ENCODE data around the gene C2CD3. TPM values are rescaled to one million over a fixed set of nuclear protein-coding genes. Genes with fewer than 3 reads are reported as not detected.

Gene C2CD3
- total RNA-seq, 1 experiment from 2014 or later, result 18.7 TPM

- TF ChIP-seq, protein P1, sequence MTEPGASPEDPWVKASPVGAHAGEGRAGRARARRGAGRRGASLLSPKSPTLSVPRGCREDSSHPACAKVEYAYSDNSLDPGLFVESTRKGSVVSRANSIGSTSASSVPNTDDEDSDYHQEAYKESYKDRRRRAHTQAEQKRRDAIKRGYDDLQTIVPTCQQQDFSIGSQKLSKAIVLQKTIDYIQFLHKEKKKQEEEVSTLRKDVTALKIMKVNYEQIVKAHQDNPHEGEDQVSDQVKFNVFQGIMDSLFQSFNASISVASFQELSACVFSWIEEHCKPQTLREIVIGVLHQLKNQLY (CRISPR knock-in tag; IDR thresholded peaks at IDR 0.05), result no peak
- TF ChIP-seq, protein P2, sequence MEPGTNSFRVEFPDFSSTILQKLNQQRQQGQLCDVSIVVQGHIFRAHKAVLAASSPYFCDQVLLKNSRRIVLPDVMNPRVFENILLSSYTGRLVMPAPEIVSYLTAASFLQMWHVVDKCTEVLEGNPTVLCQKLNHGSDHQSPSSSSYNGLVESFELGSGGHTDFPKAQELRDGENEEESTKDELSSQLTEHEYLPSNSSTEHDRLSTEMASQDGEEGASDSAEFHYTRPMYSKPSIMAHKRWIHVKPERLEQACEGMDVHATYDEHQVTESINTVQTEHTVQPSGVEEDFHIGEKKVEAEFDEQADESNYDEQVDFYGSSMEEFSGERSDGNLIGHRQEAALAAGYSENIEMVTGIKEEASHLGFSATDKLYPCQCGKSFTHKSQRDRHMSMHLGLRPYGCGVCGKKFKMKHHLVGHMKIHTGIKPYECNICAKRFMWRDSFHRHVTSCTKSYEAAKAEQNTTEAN (CRISPR knock-in tag; IDR thresholded peaks at IDR 0.05), result no peak
- TF ChIP-seq SP1 (CRISPR knock-in tag; conservative IDR thresholded peaks at IDR 0.05) (no peak), E2F4 (CRISPR knock-in tag; IDR thresholded peaks at IDR 0.05; ENCODE audit: borderline replicate concordance, low read depth) (no peak), RELA (CRISPR knock-in tag; IDR thresholded peaks at IDR 0.05; ENCODE audit: borderline replicate concordance) (no peak), MXD4 (CRISPR knock-in tag; IDR thresholded peaks at IDR 0.05; ENCODE audit: borderline replicate concordance) (no peak)
- TF ChIP-seq, protein P3, sequence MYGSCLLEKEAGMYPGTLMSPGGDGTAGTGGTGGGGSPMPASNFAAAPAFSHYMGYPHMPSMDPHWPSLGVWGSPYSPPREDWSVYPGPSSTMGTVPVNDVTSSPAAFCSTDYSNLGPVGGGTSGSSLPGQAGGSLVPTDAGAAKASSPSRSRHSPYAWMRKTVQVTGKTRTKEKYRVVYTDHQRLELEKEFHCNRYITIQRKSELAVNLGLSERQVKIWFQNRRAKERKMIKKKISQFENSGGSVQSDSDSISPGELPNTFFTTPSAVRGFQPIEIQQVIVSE (CRISPR knock-in tag; IDR thresholded peaks at IDR 0.05; ENCODE audit: borderline replicate concordance), result no peak
These were observed 70.6 kb downstream of the C2CD3 start (continued) for GRCh38 chr11:74100231-74100630.

GRCh38 chr11:74097686-74098237 lies 73.0 kb downstream of the C2CD3 start:
- H3K36me3 Mint-ChIP-seq, result peaks cover 3% of the 10 kb centered on the region; the same call in 1 of the 2 replicates
- DNase-seq (ENCODE audit: low spot score) (no peak), ATAC-seq (no peak)
- peaks cover 21% of the 10 kb centered on the region for H3K4me1 Mint-ChIP-seq
- no peak overlapping the region for H3K27ac Mint-ChIP-seq
- no peaks in the 10 kb centered on the region for H3K9me3 Mint-ChIP-seq
- POLR2A ChIA-PET, result no interaction called here
- CTCF ChIA-PET, result no interaction called here
- no peaks in the 10 kb centered on the region; the same call in 1 of the 2 replicates for H3K27me3 Mint-ChIP-seq (ENCODE audit: low read depth)
- no peak overlapping the region for H3K4me3 Mint-ChIP-seq
- TF ChIP-seq ETV6 (CRISPR knock-in tag; IDR thresholded peaks at IDR 0.05) (no peak), SOX15 (CRISPR knock-in tag; IDR thresholded peaks at IDR 0.05) (no peak), JUN (CRISPR knock-in tag; IDR thresholded peaks at IDR 0.05) (no peak), ELF4 (CRISPR knock-in tag; IDR thresholded peaks at IDR 0.05; ENCODE audit: low read depth) (no peak), NFYB (CRISPR knock-in tag; conservative IDR thresholded peaks at IDR 0.05; ENCODE audit: low read depth) (no peak), SMAD3 (CRISPR knock-in tag; IDR thresholded peaks at IDR 0.05; ENCODE audit: borderline replicate concordance) (no peak), GABPB1 (CRISPR knock-in tag; IDR thresholded peaks at IDR 0.05) (no peak), PRRX2 (CRISPR knock-in tag; IDR thresholded peaks at IDR 0.05) (no peak), SMAD4 (CRISPR knock-in tag; IDR thresholded peaks at IDR 0.05) (no peak), ZNF263 (CRISPR knock-in tag; IDR thresholded peaks at IDR 0.05; ENCODE audit: low read depth) (no peak), ZNF232 (CRISPR knock-in tag; IDR thresholded peaks at IDR 0.05) (no peak), KAT7 (CRISPR knock-in tag; IDR thresholded peaks at IDR 0.05; ENCODE audit: borderline replicate concordance) (no peak), TCF7 (CRISPR knock-in tag; IDR thresholded peaks at IDR 0.05; ENCODE audit: low read depth) (no peak), NR2C2 (CRISPR knock-in tag; IDR thresholded peaks at IDR 0.05) (no peak)
- TF ChIP-seq, protein P4, sequence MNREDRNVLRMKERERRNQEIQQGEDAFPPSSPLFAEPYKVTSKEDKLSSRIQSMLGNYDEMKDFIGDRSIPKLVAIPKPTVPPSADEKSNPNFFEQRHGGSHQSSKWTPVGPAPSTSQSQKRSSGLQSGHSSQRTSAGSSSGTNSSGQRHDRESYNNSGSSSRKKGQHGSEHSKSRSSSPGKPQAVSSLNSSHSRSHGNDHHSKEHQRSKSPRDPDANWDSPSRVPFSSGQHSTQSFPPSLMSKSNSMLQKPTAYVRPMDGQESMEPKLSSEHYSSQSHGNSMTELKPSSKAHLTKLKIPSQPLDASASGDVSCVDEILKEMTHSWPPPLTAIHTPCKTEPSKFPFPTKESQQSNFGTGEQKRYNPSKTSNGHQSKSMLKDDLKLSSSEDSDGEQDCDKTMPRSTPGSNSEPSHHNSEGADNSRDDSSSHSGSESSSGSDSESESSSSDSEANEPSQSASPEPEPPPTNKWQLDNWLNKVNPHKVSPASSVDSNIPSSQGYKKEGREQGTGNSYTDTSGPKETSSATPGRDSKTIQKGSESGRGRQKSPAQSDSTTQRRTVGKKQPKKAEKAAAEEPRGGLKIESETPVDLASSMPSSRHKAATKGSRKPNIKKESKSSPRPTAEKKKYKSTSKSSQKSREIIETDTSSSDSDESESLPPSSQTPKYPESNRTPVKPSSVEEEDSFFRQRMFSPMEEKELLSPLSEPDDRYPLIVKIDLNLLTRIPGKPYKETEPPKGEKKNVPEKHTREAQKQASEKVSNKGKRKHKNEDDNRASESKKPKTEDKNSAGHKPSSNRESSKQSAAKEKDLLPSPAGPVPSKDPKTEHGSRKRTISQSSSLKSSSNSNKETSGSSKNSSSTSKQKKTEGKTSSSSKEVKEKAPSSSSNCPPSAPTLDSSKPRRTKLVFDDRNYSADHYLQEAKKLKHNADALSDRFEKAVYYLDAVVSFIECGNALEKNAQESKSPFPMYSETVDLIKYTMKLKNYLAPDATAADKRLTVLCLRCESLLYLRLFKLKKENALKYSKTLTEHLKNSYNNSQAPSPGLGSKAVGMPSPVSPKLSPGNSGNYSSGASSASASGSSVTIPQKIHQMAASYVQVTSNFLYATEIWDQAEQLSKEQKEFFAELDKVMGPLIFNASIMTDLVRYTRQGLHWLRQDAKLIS (CRISPR knock-in tag; IDR thresholded peaks at IDR 0.05; ENCODE audit: borderline replicate concordance), result no peak
- TF ChIP-seq, protein P5, sequence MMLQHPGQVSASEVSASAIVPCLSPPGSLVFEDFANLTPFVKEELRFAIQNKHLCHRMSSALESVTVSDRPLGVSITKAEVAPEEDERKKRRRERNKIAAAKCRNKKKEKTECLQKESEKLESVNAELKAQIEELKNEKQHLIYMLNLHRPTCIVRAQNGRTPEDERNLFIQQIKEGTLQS (CRISPR knock-in tag; conservative IDR thresholded peaks at IDR 0.05), result no peak

All from WTC11 (cell line).